SW480 (cell line): Measurements from ENCODE around the gene GAN.
"Not testable (repeated sequence)": the region's sequence is repeated elsewhere in the genome, so short reads cannot be mapped to it uniquely, and the experiment has no call there.

Experiments
- DNase-seq: peaks from one replicate; pipeline ENCODE4 v3.0.0-alpha.2; 2016; ENCODE audit warnings: low spot score

The GAN gene

GRCh38 chr16:81307770-81308169, 7.0 kb upstream of the GAN start:
- no peak for DNase-seq

GRCh38 chr16:81310045-81310644, 4.6 kb upstream of the GAN start:
- no peak for DNase-seq

- DNase-seq, result no peak
These were observed 3.0 kb upstream of the GAN start for GRCh38 chr16:81311762-81312161.

GRCh38 chr16:81313701-81314602, 810 bp upstream of the GAN start:
- peak; percentile 39 for DNase-seq

GRCh38 chr16:81315271-81316175, 761 bp downstream of the GAN start:
- DNase-seq, result peak; percentile 44

GRCh38 chr16:81316176-81316496, 1.4 kb downstream of the GAN start:
- no peak for DNase-seq

GRCh38 chr16:81318711-81319110, 3.9 kb downstream of the GAN start:
- DNase-seq, result no peak

- DNase-seq, result peak; percentile 11
These were observed 4.6 kb downstream of the GAN start for GRCh38 chr16:81319221-81319912.

GRCh38 chr16:81321039-81321438, 6.3 kb downstream of the GAN start:
- DNase-seq, result no peak

- DNase-seq, result no peak
These were observed 6.8 kb downstream of the GAN start for GRCh38 chr16:81321536-81321935.

GRCh38 chr16:81324808-81325207, 10.0 kb downstream of the GAN start:
- DNase-seq, result no peak

GRCh38 chr16:81327011-81327410, 12.2 kb downstream of the GAN start:
- no peak for DNase-seq

GRCh38 chr16:81327447-81328196, 12.9 kb downstream of the GAN start:
- DNase-seq, result no peak

GRCh38 chr16:81329947-81330346, 15.2 kb downstream of the GAN start:
- no peak for DNase-seq

- DNase-seq, result no peak
These were observed 18.6 kb downstream of the GAN start for GRCh38 chr16:81333356-81333755.

GRCh38 chr16:81335669-81336068, 20.9 kb downstream of the GAN start:
- DNase-seq, result no peak

- DNase-seq, result no peak
These were observed 22.3 kb downstream of the GAN start for GRCh38 chr16:81337097-81337496.

- DNase-seq, result not testable (repeated sequence)
These were observed 30.4 kb downstream of the GAN start for GRCh38 chr16:81345172-81345571.

- DNase-seq, result no peak
These were observed 32.7 kb downstream of the GAN start for GRCh38 chr16:81347425-81347824.

- DNase-seq, result no peak
These were observed 35.0 kb downstream of the GAN start for GRCh38 chr16:81349608-81350305.

GRCh38 chr16:81350306-81350615, 35.5 kb downstream of the GAN start:
- DNase-seq, result peak; percentile 20
